Endothelial cell (in vitro differentiated cells): ENCODE results near the gene NEU4. TPM values are rescaled to one million over a fixed set of nuclear protein-coding genes. Genes with fewer than 3 reads are reported as not detected.
"Not testable (repeated sequence)": the region's sequence is repeated elsewhere in the genome, so short reads cannot be mapped to it uniquely, and the experiment has no call there.

Source experiments
- DNase-seq: peaks from one replicate; pipeline ENCODE4 v3.0.0; 2021; ENCODE audit warnings: low spot score
- H3K27ac Mint-ChIP-seq: one replicate; pipeline ENCODE4 v1.8.0; 2021; ENCODE audit warnings: mixed read lengths, inconsistent platforms; ENCODE audit not compliant: unreplicated experiment
- H3K27me3 Mint-ChIP-seq: one replicate; pipeline ENCODE4 v1.8.0; 2021; ENCODE audit warnings: mild to moderate bottlenecking, moderate library complexity, mixed read lengths, inconsistent platforms; ENCODE audit not compliant: unreplicated experiment
- H3K36me3 Mint-ChIP-seq: one replicate; pipeline ENCODE4 v1.8.0; 2021; ENCODE audit warnings: mild to moderate bottlenecking, low read depth, mixed read lengths, inconsistent platforms; ENCODE audit not compliant: unreplicated experiment
- H3K4me1 Mint-ChIP-seq: one replicate; pipeline ENCODE4 v1.8.0; 2021; ENCODE audit warnings: mild to moderate bottlenecking, mixed read lengths, inconsistent platforms; ENCODE audit not compliant: unreplicated experiment
- H3K4me3 Mint-ChIP-seq: one replicate; pipeline ENCODE4 v1.8.0; 2021; ENCODE audit warnings: mild to moderate bottlenecking, mixed read lengths, inconsistent platforms; ENCODE audit not compliant: unreplicated experiment
- H3K9me3 Mint-ChIP-seq: one replicate; pipeline ENCODE4 v1.8.0; 2021; ENCODE audit warnings: mixed read lengths, inconsistent platforms; ENCODE audit not compliant: unreplicated experiment
- CTCF ChIP-seq: fragments of 200-600 bp; sonication (generic); IDR thresholded peaks from one replicate; pipeline ENCODE4 v1.5.0; 2021; ENCODE audit warnings: antibody characterized with exemption; ENCODE audit not compliant: unreplicated experiment
- total RNA-seq: library from RNA; stranded (reverse); fragmentation: NEBNext Ultra II Directional; extraction: Animal tissue kit (Norgen Biotek cat#: 25700); gene quantifications from one replicate; pipeline ENCODE4 v1.2.1, GENCODE V29; 2021; ENCODE audit not compliant: unreplicated experiment

Gene NEU4
- total RNA-seq, 1 donor from 2014 or later, result 0.33 TPM

DNA sequence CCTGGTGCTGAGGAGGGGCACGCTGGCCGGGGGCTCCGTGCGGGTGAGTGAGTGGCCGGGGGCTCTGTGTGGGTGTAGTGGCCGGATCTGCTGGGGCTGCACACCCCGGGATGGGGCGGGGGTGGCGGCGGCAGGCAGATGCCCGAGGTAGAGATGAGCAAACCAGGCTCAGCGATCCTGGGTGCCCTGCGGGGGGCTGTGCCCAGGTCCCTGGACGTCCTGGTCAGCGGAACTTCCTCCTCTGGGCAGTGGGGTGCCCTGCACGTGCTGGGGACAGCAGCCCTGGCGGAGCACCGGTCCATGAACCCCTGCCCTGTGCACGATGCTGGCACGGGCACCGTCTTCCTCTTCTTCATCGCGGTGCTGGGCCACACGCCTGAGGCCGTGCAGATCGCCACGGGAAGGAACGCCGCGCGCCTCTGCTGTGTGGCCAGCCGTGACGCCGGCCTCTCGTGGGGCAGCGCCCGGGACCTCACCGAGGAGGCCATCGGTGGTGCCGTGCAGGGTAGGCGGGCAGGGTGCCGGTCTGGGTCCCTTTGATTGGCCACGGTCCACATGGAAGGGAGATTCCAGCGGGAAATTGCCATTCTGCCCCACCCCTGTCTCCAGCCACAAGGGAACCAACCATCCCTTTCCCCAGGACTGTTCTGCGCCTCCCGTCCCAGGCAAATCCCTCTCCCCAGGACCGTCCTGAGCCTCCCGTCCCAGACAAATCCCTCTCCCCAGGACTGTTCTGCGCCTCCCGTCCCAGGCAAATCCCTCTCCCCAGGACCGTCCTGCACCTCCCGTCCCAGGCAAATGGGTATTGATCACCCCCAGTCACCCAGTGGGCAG lies 5.9 kb downstream of the NEU4 start:
- H3K27ac Mint-ChIP-seq, result no peak overlapping the region
- no peak for DNase-seq
- no peaks in the 10 kb centered on the region for H3K9me3 Mint-ChIP-seq
- no peaks in the 10 kb centered on the region for H3K4me1 Mint-ChIP-seq
- H3K27me3 Mint-ChIP-seq, result peaks cover 4% of the 10 kb centered on the region
- H3K36me3 Mint-ChIP-seq, result no peaks in the 10 kb centered on the region
- no peak for TF ChIP-seq CTCF
- H3K4me3 Mint-ChIP-seq, result no peak overlapping the region

- TF ChIP-seq CTCF, result no peak
Observed at GRCh38 chr2:241815477-241816430, 6.8 kb downstream of the NEU4 start.

GRCh38 chr2:241816431-241817121 lies 7.6 kb downstream of the NEU4 start:
- no peaks in the 10 kb centered on the region for H3K9me3 Mint-ChIP-seq
- DNase-seq, result no peak
- peaks cover 7% of the 10 kb centered on the region for H3K27me3 Mint-ChIP-seq
- no peak for TF ChIP-seq CTCF
- H3K27ac Mint-ChIP-seq, result no peak overlapping the region
- no peak overlapping the region for H3K4me3 Mint-ChIP-seq
- H3K4me1 Mint-ChIP-seq, result peaks cover 4% of the 10 kb centered on the region
- H3K36me3 Mint-ChIP-seq, result no peaks in the 10 kb centered on the region

More at GRCh38 chr2:241815477-241816430, 6.8 kb downstream of the NEU4 start:
- Mint-ChIP-seq H3K4me1 (no peaks in the 10 kb centered on the region), H3K9me3 (no peaks in the 10 kb centered on the region), H3K36me3 (no peaks in the 10 kb centered on the region), H3K27ac (no peak overlapping the region), H3K4me3 (no peak overlapping the region), H3K27me3 (peaks cover 7% of the 10 kb centered on the region)
- no peak for DNase-seq

- DNase-seq, result no peak
- H3K36me3 Mint-ChIP-seq, result no peaks in the 10 kb centered on the region
- no peak overlapping the region for H3K4me3 Mint-ChIP-seq
- TF ChIP-seq CTCF, result no peak
- peaks cover 7% of the 10 kb centered on the region for H3K4me1 Mint-ChIP-seq
- H3K27ac Mint-ChIP-seq, result no peak overlapping the region
- no peaks in the 10 kb centered on the region for H3K9me3 Mint-ChIP-seq
- peaks cover 7% of the 10 kb centered on the region for H3K27me3 Mint-ChIP-seq
Observed at GRCh38 chr2:241817126-241817820, 8.3 kb downstream of the NEU4 start.

- H3K4me3 Mint-ChIP-seq, H3K27ac Mint-ChIP-seq, DNase-seq, H3K36me3 Mint-ChIP-seq, H3K9me3 Mint-ChIP-seq: not testable (repeated sequence)
- H3K27me3 Mint-ChIP-seq, result peaks cover 12% of the 10 kb centered on the region
- H3K4me1 Mint-ChIP-seq, result peaks cover 11% of the 10 kb centered on the region
Observed at GRCh38 chr2:241817821-241818215, 8.8 kb downstream of the NEU4 start.
